Measurements from ENCODE around the gene PKD2L1. TPM values are rescaled to one million over a fixed set of nuclear protein-coding genes. Genes with fewer than 3 reads are reported as not detected.

PKD2L1 gene
- polyA plus RNA-seq, 1 donor (not counting 4 experiments of a cell fraction or from before 2014, with no cell fraction given) = not detected

- dilution Hi-C loops (cut with MboI; ENCODE audit: extremely low pct_ligation_motif_present, low sequenced_read_pairs) = loop anchor here (25.0 kb wide), 1 partner anchor 89 kb away; no protein-coding TSS in a partner anchor
- Histone ChIP-seq H3K9me1 (ENCODE audit: control insufficient read depth, extremely low read depth, insufficient read depth, low read length) (peaks cover 6% of the 10 kb centered on the region), H2AFZ (ENCODE audit: control insufficient read depth, low read length) (no peak overlapping the region), H3K4me3 (ENCODE audit: control insufficient read depth in 2 of 3, extremely low read depth in 1 of 3, insufficient read depth in 2 of 3, low read depth in 1 of 3, low read length in 3 of 3) (peak overlapping the region; percentile 81 to 96 (median 84)), H4K20me1 (ENCODE audit: control insufficient read depth, extremely low read depth, insufficient read depth, low read length) (peaks cover 42% of the 10 kb centered on the region), H3K27ac (ENCODE audit: control insufficient read depth, insufficient read depth, low read length) (peak overlapping the region; percentile 59), H3K27me3 (ENCODE audit: control insufficient read depth, extremely low read depth, insufficient read depth, low read length) (no peaks in the 10 kb centered on the region), H3K9ac (ENCODE audit: control insufficient read depth, extremely low read depth, insufficient read depth, low read length) (peak overlapping the region; percentile 86), H3K4me2 (ENCODE audit: control insufficient read depth, extremely low read depth, insufficient read depth, low read depth, low read length) (peak overlapping the region; percentile 91), H3K79me2 (ENCODE audit: control insufficient read depth, insufficient read depth, low read length) (peaks cover 68% of the 10 kb centered on the region), H3K4me1 (ENCODE audit: control insufficient read depth, extremely low read depth, insufficient read depth, low read length) (peaks cover 48% of the 10 kb centered on the region), H3K9me3 (ENCODE audit: control insufficient read depth, low read depth, low read length) (no peaks in the 10 kb centered on the region), H3K36me3 (ENCODE audit: control insufficient read depth in 2 of 2, extremely low read depth in 1 of 2, insufficient read depth in 2 of 2, low read length in 2 of 2) (peaks cover 38 to 46% of the 10 kb centered on the region in 2 experiments)
- DNase-seq (ENCODE audit: low read depth, low spot score) (no peak), FAIRE-seq (no peak)
- TF ChIP-seq, protein P1, sequence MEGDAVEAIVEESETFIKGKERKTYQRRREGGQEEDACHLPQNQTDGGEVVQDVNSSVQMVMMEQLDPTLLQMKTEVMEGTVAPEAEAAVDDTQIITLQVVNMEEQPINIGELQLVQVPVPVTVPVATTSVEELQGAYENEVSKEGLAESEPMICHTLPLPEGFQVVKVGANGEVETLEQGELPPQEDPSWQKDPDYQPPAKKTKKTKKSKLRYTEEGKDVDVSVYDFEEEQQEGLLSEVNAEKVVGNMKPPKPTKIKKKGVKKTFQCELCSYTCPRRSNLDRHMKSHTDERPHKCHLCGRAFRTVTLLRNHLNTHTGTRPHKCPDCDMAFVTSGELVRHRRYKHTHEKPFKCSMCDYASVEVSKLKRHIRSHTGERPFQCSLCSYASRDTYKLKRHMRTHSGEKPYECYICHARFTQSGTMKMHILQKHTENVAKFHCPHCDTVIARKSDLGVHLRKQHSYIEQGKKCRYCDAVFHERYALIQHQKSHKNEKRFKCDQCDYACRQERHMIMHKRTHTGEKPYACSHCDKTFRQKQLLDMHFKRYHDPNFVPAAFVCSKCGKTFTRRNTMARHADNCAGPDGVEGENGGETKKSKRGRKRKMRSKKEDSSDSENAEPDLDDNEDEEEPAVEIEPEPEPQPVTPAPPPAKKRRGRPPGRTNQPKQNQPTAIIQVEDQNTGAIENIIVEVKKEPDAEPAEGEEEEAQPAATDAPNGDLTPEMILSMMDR (optimal IDR thresholded peaks at IDR 0.05 in 1 of 3, IDR thresholded peaks at IDR 0.05 in 1 of 3, conservative IDR thresholded peaks at IDR 0.05 in 1 of 3; ENCODE audit: extremely low read depth in 1 of 3, insufficient read depth in 2 of 3, low read length in 3 of 3) = no peak
- TF ChIP-seq EZH2 (IDR thresholded peaks at IDR 0.05; ENCODE audit: low read length) = no peak
These were observed 18.4 kb upstream of the PKD2L1 start for GRCh38 chr10:100348389-100348927.

DNA sequence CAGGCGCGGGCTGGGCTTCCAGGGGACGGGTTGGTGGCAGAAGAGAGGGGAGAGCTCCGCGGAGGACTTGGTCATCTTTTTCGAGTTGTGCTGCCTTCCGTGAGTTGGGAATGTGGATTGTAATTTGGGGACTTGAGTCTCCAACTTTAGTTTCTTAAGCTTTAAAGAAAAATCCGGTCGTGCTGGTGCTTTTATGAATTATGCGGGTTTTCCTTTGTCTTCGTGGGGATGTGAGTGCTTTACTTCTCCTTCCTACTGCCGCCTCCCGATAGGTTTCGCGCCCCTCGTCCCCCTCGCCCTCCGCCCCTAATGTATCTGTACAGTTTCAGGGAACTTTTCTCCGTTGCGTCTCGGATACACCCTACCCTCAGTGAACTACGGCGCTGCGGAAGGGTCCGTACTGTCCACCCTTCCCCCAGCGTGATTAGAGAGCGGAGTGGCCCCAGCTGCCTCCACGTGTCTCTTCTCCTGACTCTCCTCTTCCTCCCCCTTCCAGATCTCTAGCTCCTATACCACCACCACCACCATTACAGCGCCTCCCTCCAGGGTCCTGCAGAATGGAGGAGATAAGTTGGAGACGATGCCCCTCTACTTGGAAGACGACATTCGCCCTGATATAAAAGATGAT lies 17.7 kb upstream of the PKD2L1 start:
- Histone ChIP-seq H3K9me3 (ENCODE audit: control insufficient read depth, low read depth, low read length) (no peaks in the 10 kb centered on the region), H3K4me1 (ENCODE audit: control insufficient read depth, extremely low read depth, insufficient read depth, low read length) (peaks cover 47% of the 10 kb centered on the region), H3K4me2 (ENCODE audit: control insufficient read depth, extremely low read depth, insufficient read depth, low read depth, low read length) (peak overlapping the region; percentile 91), H3K79me2 (ENCODE audit: control insufficient read depth, insufficient read depth, low read length) (peaks cover 63% of the 10 kb centered on the region), H4K20me1 (ENCODE audit: control insufficient read depth, extremely low read depth, insufficient read depth, low read length) (peaks cover 39% of the 10 kb centered on the region), H3K9me1 (ENCODE audit: control insufficient read depth, extremely low read depth, insufficient read depth, low read length) (peaks cover 6% of the 10 kb centered on the region), H3K9ac (ENCODE audit: control insufficient read depth, extremely low read depth, insufficient read depth, low read length) (peak overlapping the region; percentile 86), H3K36me3 (ENCODE audit: control insufficient read depth in 2 of 2, extremely low read depth in 1 of 2, insufficient read depth in 2 of 2, low read length in 2 of 2) (peaks cover 37 to 46% of the 10 kb centered on the region in 2 experiments), H3K27me3 (ENCODE audit: control insufficient read depth, extremely low read depth, insufficient read depth, low read length) (no peaks in the 10 kb centered on the region), H2AFZ (ENCODE audit: control insufficient read depth, low read length) (no peak overlapping the region), H3K4me3 (ENCODE audit: control insufficient read depth in 2 of 3, extremely low read depth in 1 of 3, insufficient read depth in 2 of 3, low read depth in 1 of 3, low read length in 3 of 3) (peak overlapping the region; percentile 81 to 96 (median 84)), H3K27ac (ENCODE audit: control insufficient read depth, insufficient read depth, low read length) (peak overlapping the region; percentile 59)
- dilution Hi-C loops (cut with MboI; ENCODE audit: extremely low pct_ligation_motif_present, low sequenced_read_pairs) = loop anchor here (25.0 kb wide), 1 partner anchor 90 kb away; no protein-coding TSS in a partner anchor
- TF ChIP-seq, protein P1 (optimal IDR thresholded peaks at IDR 0.05 in 1 of 3, IDR thresholded peaks at IDR 0.05 in 1 of 3, conservative IDR thresholded peaks at IDR 0.05 in 1 of 3; ENCODE audit: extremely low read depth in 1 of 3, insufficient read depth in 2 of 3, low read length in 3 of 3) = no peak
- TF ChIP-seq EZH2 (IDR thresholded peaks at IDR 0.05; ENCODE audit: low read length) = no peak
- FAIRE-seq (no peak), DNase-seq (ENCODE audit: low read depth, low spot score) (no peak)

Measured in keratinocyte (primary cell).